Panc1 (cell line): Measurements from ENCODE around the gene PDE3A. TPM values are rescaled to one million over a fixed set of nuclear protein-coding genes. Genes with fewer than 3 reads are reported as not detected.
"Not testable (repeated sequence)": the region's sequence is repeated elsewhere in the genome, so short reads cannot be mapped to it uniquely, and the experiment has no call there.

Source experiments
- ATAC-seq: fragments of 200-7000 bp; cut with Tn5 transposase; 2 replicates; pipeline ENCODE4 v1.9.1; 2020; ENCODE audit warnings: mild to moderate bottlenecking, moderate library complexity
- BruUV-seq: library from RNA; stranded (reverse); fragments of 400-500 nt; replicated peaks from 2 replicates; lab custom pipeline; 2021; lab: Mats Ljungman, UMichigan
- CTCF ChIA-PET: fragments of 300-600 bp; sonication (Branson Sonifier 250); formaldehyde crosslinking; loops from one replicate; lab custom pipeline; 2022; ENCODE audit warnings: antibody characterized with exemption; lab: Charles Lee
- POLR2A ChIA-PET: fragments of 300-600 bp; sonication (Branson Sonifier 250); formaldehyde crosslinking; loops from one replicate; lab custom pipeline; 2022; ENCODE audit warnings: antibody characterized with exemption; lab: Charles Lee
- DNase-seq: peaks from one replicate; pipeline ENCODE4 v3.0.0-alpha.2; 2010; ENCODE audit warnings: low read depth, low spot score
- H3K27ac ChIP-seq: 2 replicates; pipeline ENCODE4 v1.5.1; 2011; ENCODE audit warnings: mild to moderate bottlenecking, low read length, inconsistent platforms
- H3K27me3 ChIP-seq: fragments of 200-500 bp; sonication (Bioruptor generic); 2 replicates; pipeline ENCODE4 v1.6.0; 2014; ENCODE audit warnings: low read length, inconsistent platforms; ENCODE audit not compliant: control insufficient read depth, insufficient read depth
- H3K36me3 ChIP-seq: fragments of 200-500 bp; sonication (Bioruptor generic); 2 replicates; pipeline ENCODE4 v1.5.1; 2014; ENCODE audit warnings: inconsistent platforms, mild to moderate bottlenecking, low read length, moderate library complexity; ENCODE audit not compliant: control insufficient read depth, insufficient read depth
- H3K4me1 ChIP-seq: 2 replicates; pipeline ENCODE4 v1.5.1; 2011; ENCODE audit warnings: inconsistent platforms, mild to moderate bottlenecking, low read length, moderate library complexity; ENCODE audit not compliant: control insufficient read depth, insufficient read depth
- H3K4me3 ChIP-seq, 2 experiments: 2 replicates each; pipeline ENCODE4 v1.5.1; 2011 to 2012; ENCODE audit warnings: low read depth in 2 of 2, low read length in 2 of 2, mild to moderate bottlenecking in 2 of 2, inconsistent platforms in 1 of 2, moderate library complexity in 1 of 2
- H3K9me3 ChIP-seq: fragments of 200-500 bp; sonication (Bioruptor generic); 2 replicates; pipeline ENCODE4 v1.5.1; 2014; ENCODE audit warnings: low read depth, mild to moderate bottlenecking, inconsistent platforms, low read length, moderate library complexity; ENCODE audit not compliant: control insufficient read depth, insufficient read depth
- CTCF ChIP-seq: fragments of 450-650 bp; IDR thresholded peaks from 2 replicates; pipeline ENCODE4 v1.5.1; 2017; ENCODE audit warnings: mild to moderate bottlenecking
- POLR2AphosphoS5 ChIP-seq: IDR thresholded peaks from 2 replicates; pipeline ENCODE4 v1.6.1; 2012; ENCODE audit warnings: mild to moderate bottlenecking, low read depth, low read length, moderate library complexity
- REST ChIP-seq, 2 experiments: IDR thresholded peaks; 2 replicates each; pipeline ENCODE4 v1.6.1; 2011 to 2012; ENCODE audit warnings: low read depth in 2 of 2, control low read depth in 1 of 2, low read length in 1 of 2, mild to moderate bottlenecking in 1 of 2, moderate library complexity in 1 of 2; ENCODE audit not compliant: insufficient read depth in 1 of 2
- SIN3A ChIP-seq: IDR thresholded peaks from 2 replicates; pipeline ENCODE4 v1.6.1; 2012; ENCODE audit warnings: low read depth, mild to moderate bottlenecking, low read length, moderate library complexity, borderline replicate concordance; ENCODE audit not compliant: insufficient read depth
- TCF7L2 ChIP-seq: IDR thresholded peaks from 2 replicates; pipeline ENCODE4 v1.6.1; 2011; ENCODE audit warnings: mild to moderate bottlenecking, low read depth, low read length, inconsistent platforms
- in situ Hi-C: cut with HindIII; loops from 2 replicates; pipeline ENCODE4 v1.10.0; 2016; ENCODE audit warnings: low sequenced_read_pairs, low pct_unique_long_range_greater_than_20kb
- intact Hi-C: fragments of 100-400 bp; cut with micrococcal nuclease; formaldehyde crosslinking; loops from one replicate; pipeline ENCODE4 v1.10.0; 2022; ENCODE audit not compliant: unreplicated experiment
- total RNA-seq: library from RNA; stranded (reverse); gene quantifications from one replicate; pipeline ENCODE4 v1.2.1, GENCODE V29; 2021; ENCODE audit not compliant: unreplicated experiment

Gene PDE3A
- total RNA-seq, 1 experiment from 2014 or later: 0.03 TPM

- POLR2A ChIA-PET: no interaction called here
- ATAC-seq (no peak), DNase-seq (no peak)
- no peaks in the 10 kb centered on the region for H3K27me3 ChIP-seq
- H3K9me3 ChIP-seq: no peaks in the 10 kb centered on the region
- no peak for TF ChIP-seq TCF7L2
- no peak for TF ChIP-seq POLR2AphosphoS5
- no peak for TF ChIP-seq REST (IDR thresholded peaks at IDR 0.05; ENCODE audit: insufficient read depth in 1 of 2, low read depth in 2 of 2, low read length in 1 of 2)
- no peak for TF ChIP-seq SIN3A
- no peak for TF ChIP-seq CTCF
- CTCF ChIA-PET: no interaction called here
- no peak overlapping the region for H3K27ac ChIP-seq
- no TSS peak for BruUV-seq
- in situ Hi-C loops (no loop called here), intact Hi-C loops (no loop called here)
- H3K4me1 ChIP-seq: no peaks in the 10 kb centered on the region
- H3K36me3 ChIP-seq: no peaks in the 10 kb centered on the region
- H3K4me3 ChIP-seq: no peak overlapping the region
Measured at GRCh38 chr12:20383612-20384011, 15.3 kb downstream of the PDE3A start.

- intact Hi-C loops, H3K4me1 ChIP-seq: not testable (repeated sequence)
Measured at GRCh38 chr12:20384836-20385235, 16.5 kb downstream of the PDE3A start.

GRCh38 chr12:20390846-20391245, 22.5 kb downstream of the PDE3A start:
- H3K9me3 ChIP-seq: no peaks in the 10 kb centered on the region
- ATAC-seq (no peak), DNase-seq (no peak)
- no peak for TF ChIP-seq TCF7L2
- TF ChIP-seq POLR2AphosphoS5: no peak
- TF ChIP-seq REST (IDR thresholded peaks at IDR 0.05; ENCODE audit: insufficient read depth in 1 of 2, low read depth in 2 of 2, low read length in 1 of 2): no peak
- TF ChIP-seq SIN3A: no peak
- TF ChIP-seq CTCF: no peak
- BruUV-seq: no TSS peak
- H3K27me3 ChIP-seq: no peaks in the 10 kb centered on the region
- H3K27ac ChIP-seq: no peak overlapping the region
- H3K36me3 ChIP-seq: no peaks in the 10 kb centered on the region
- ChIA-PET POLR2A (no interaction called here), CTCF (interaction anchor here (0.7 kb wide), 1 partner anchor 474 kb away, joined by 9 read pairs; no protein-coding TSS in a partner anchor)
- no peaks in the 10 kb centered on the region for H3K4me1 ChIP-seq
- no peak overlapping the region for H3K4me3 ChIP-seq
- in situ Hi-C loops (no loop called here), intact Hi-C loops (no loop called here)

More at GRCh38 chr12:20384836-20385235, 16.5 kb downstream of the PDE3A start:
- DNase-seq, CTCF ChIA-PET, H3K27ac ChIP-seq, H3K36me3 ChIP-seq, H3K27me3 ChIP-seq, in situ Hi-C loops, ATAC-seq, POLR2A ChIA-PET, BruUV-seq, H3K4me3 ChIP-seq, H3K9me3 ChIP-seq: not testable (repeated sequence)
